K562 (cell line): ENCODE measurements around the gene MMP24. TPM values are rescaled to one million over a fixed set of nuclear protein-coding genes. Genes with fewer than 3 reads are reported as not detected.

Source experiments
- IRF2 ChIP-seq: sonication (generic); formaldehyde crosslinking; IDR thresholded peaks from 2 replicates; pipeline ENCODE4 v1.8.1; 2022; ENCODE audit warnings: mild to moderate bottlenecking, missing genetic modification reagents
- KDM2B ChIP-seq: fragments of 250-450 bp; sonication (Bioruptor Pico); IDR thresholded peaks from 2 replicates; pipeline ENCODE4 v1.8.0; 2021; ENCODE audit warnings: mild to moderate bottlenecking, moderate library complexity
- NBN ChIP-seq: fragments of 450-650 bp; IDR thresholded peaks from 2 replicates; pipeline ENCODE4 v1.6.1; 2016; ENCODE audit warnings: low read depth, mild to moderate bottlenecking
- PTBP1 ChIP-seq: fragments of 200-400 bp; formaldehyde crosslinking; IDR thresholded peaks from 2 replicates; pipeline ENCODE4 v1.6.1; 2017; ENCODE audit warnings: low read depth, low read length
- PTRF ChIP-seq: fragments of 450-650 bp; IDR thresholded peaks from 2 replicates; pipeline ENCODE4 v1.6.1; 2016; ENCODE audit warnings: mild to moderate bottlenecking, missing genetic modification characterization, missing compliant biosample characterization
- RBBP5 ChIP-seq: fragments of 200-600 bp; sonication (generic); IDR thresholded peaks from 2 replicates; pipeline ENCODE4 v1.6.1; 2012; ENCODE audit warnings: borderline replicate concordance, mild to moderate bottlenecking, low read length, control low read depth, inconsistent platforms; ENCODE audit not compliant: insufficient read depth, poor library complexity, severe bottlenecking
- RERE ChIP-seq: sonication (generic); formaldehyde crosslinking; IDR thresholded peaks from 2 replicates; pipeline ENCODE4 v1.8.0; 2023; ENCODE audit warnings: missing genetic modification reagents, mild to moderate bottlenecking, borderline replicate concordance
- RFX1 ChIP-seq: fragments of 450-650 bp; IDR thresholded peaks from 2 replicates; pipeline ENCODE4 v1.6.1; 2016; ENCODE audit warnings: mild to moderate bottlenecking, moderate library complexity
- SMAD1 ChIP-seq: fragments of 150-350 bp; IDR thresholded peaks from 2 replicates; pipeline ENCODE4 v1.6.1; 2014; ENCODE audit warnings: low read length, low read depth; ENCODE audit not compliant: partially characterized antibody
- SPI1 ChIP-seq: IDR thresholded peaks from 2 replicates; pipeline ENCODE4 v1.6.1; 2011; ENCODE audit warnings: low read depth, low read length, control low read depth, borderline replicate concordance
- TEAD4 ChIP-seq, 2 experiments: sonication (generic) in 1 of 2; formaldehyde crosslinking in 1 of 2; IDR thresholded peaks; 2 replicates each; pipeline versions ENCODE4 v1.6.1 to v1.8.0; 2012 to 2022; ENCODE audit warnings: borderline replicate concordance in 1 of 2, inconsistent platforms in 1 of 2, low read length in 1 of 2, mild to moderate bottlenecking in 1 of 2, missing genetic modification reagents in 1 of 2
- TRIM24 ChIP-seq, 2 experiments: fragments of 450-650 bp; IDR thresholded peaks; 2 replicates each; pipeline ENCODE4 v1.6.1; 2016
- TRIM28 ChIP-seq: fragments of 450-650 bp; IDR thresholded peaks from 2 replicates; pipeline ENCODE4 v1.6.1; 2017
- XRCC3 ChIP-seq: fragments of 450-650 bp; IDR thresholded peaks from 2 replicates; pipeline ENCODE4 v1.6.1; 2017; ENCODE audit warnings: mild to moderate bottlenecking, moderate library complexity
- ZBTB2 ChIP-seq: fragments of 450-650 bp; IDR thresholded peaks from 2 replicates; pipeline ENCODE4 v1.6.1; 2016; ENCODE audit warnings: antibody characterized with exemption
- ZEB2 ChIP-seq: fragments of 450-650 bp; IDR thresholded peaks from 2 replicates; pipeline ENCODE4 v1.6.1; 2016
- ZNF253 ChIP-seq: fragments of 250-450 bp; sonication (Bioruptor Pico); conservative IDR thresholded peaks from 2 replicates; pipeline ENCODE4 v1.6.1; 2021; ENCODE audit warnings: mild to moderate bottlenecking
- ZNF280A ChIP-seq: fragments of 450-650 bp; IDR thresholded peaks from 2 replicates; pipeline ENCODE4 v1.6.1; 2018; ENCODE audit warnings: mild to moderate bottlenecking, low read depth; ENCODE audit not compliant: partially characterized antibody
- ZNF512 ChIP-seq: IDR thresholded peaks from 2 replicates; pipeline ENCODE4 v1.6.1; 2016; ENCODE audit warnings: missing genetic modification characterization, missing compliant biosample characterization
- ZNF551 ChIP-seq: fragments of 250-450 bp; sonication (Bioruptor Pico); IDR thresholded peaks from 2 replicates; pipeline ENCODE4 v1.5.0; 2021; ENCODE audit warnings: mild to moderate bottlenecking, moderate library complexity
- polyA plus RNA-seq, 8 experiments: library from polyadenylated mRNA; depleted of rRNA in 4 of 8; stranded (reverse) in 5 of 8; unstranded in 3 of 8; fragments of >200 nt; fragmentation: Nextera tagmentation in 2 of 8; fragmentation: Illumina TruSeq in 1 of 8; extraction: Ambion mirVana in 2 of 8; extraction: Trizol in 1 of 8; gene quantifications; 2 replicates each; pipeline versions ENCODE4 v1.2.1 to v1.2.3, GENCODE V29; 2011 to 2014; ENCODE audit warnings: inconsistent platforms in 1 of 8, missing spikeins in 1 of 8
- total RNA-seq, 7 experiments: library from RNA; depleted of rRNA in 6 of 7; stranded (reverse); fragments of >200 nt in 6 of 7; fragmentation: Illumina TruSeq in 2 of 7; extraction: Trizol in 2 of 7; gene quantifications; 2 replicates each; pipeline versions ENCODE4 v1.2.1 to v1.2.3, GENCODE V29; 2011 to 2021; ENCODE audit warnings: low replicate concordance in 1 of 7

Gene MMP24
- total and polyA plus RNA-seq, 9 of the 15 experiments (the other 6 are each of a cell fraction or from before 2014, with no cell fraction given) = 0.03 to 0.07 (median 0.03) TPM; not detected in 6

GRCh38 chr20:35196313-35196712 is 30.2 kb upstream of the MMP24 start (continued):
- no peak for TF ChIP-seq RFX1
- TF ChIP-seq ZNF551 = no peak
- 0 out of 2 replicates have a peak, but pooled peaks have one; percentile 31 for TF ChIP-seq TEAD4 (IDR thresholded peaks at IDR 0.05; ENCODE audit: low read length)
- TF ChIP-seq TEAD4 (CRISPR knock-in tag; IDR thresholded peaks at IDR 0.05; ENCODE audit: borderline replicate concordance) = no peak
- TF ChIP-seq KDM2B (CRISPR knock-in tag) = no peak
- no peak for TF ChIP-seq RERE (CRISPR knock-in tag)
- peak; percentile 80; the same call in 1 of the 2 replicates for TF ChIP-seq XRCC3
- TF ChIP-seq PTBP1 = no peak
- TF ChIP-seq IRF2 (CRISPR knock-in tag) = no peak
- peak; percentile 54; the same call in 1 of the 2 replicates for TF ChIP-seq NBN
- TF ChIP-seq ZNF512 (tag) = 0 out of 2 replicates have a peak, but pooled peaks have one; percentile 5
- TF ChIP-seq TRIM24 (IDR thresholded peaks at IDR 0.05) = peak; percentile 78 to 88
- no peak for TF ChIP-seq RBBP5
- no peak for TF ChIP-seq ZNF253 (CRISPR knock-in tag)
- TF ChIP-seq TRIM28 = peak; percentile 99
- no peak for TF ChIP-seq PTRF (tag)
- TF ChIP-seq SMAD1 = no peak
- TF ChIP-seq ZEB2 = 0 out of 2 replicates have a peak, but pooled peaks have one; percentile 36
- no peak for TF ChIP-seq SPI1
- peak; percentile 84 for TF ChIP-seq ZNF280A
- 0 out of 2 replicates have a peak, but pooled peaks have one; percentile 43 for TF ChIP-seq ZBTB2
